ENCODE measurements around the gene HIF3A. TPM values are rescaled to one million over a fixed set of nuclear protein-coding genes. Genes with fewer than 3 reads are reported as not detected.

Gene HIF3A
- total RNA-seq (2022; extraction: Qiagen RNA extraction), result 0.03 to 0.13 TPM (median 0.07 TPM) in 4 of 5 replicates, not detected in the other

GRCh38 chr19:46296722-46297461 is at the start of gene HIF3A:
Gene HIF3A, plus strand, starts transcription at chr19:46297042. Its CDS starts 35 bp downstream, at chr19:46297077.

GRCh38 chr19:46346821-46347571 is 50.2 kb downstream of the HIF3A start, which contains the start of gene PPP5C:
Gene PPP5C, plus strand, starts transcription at chr19:46347087. Its CDS starts 10 bp downstream, at chr19:46347097.

Other genes with a start within 250 kb of the HIF3A start
- 0.16 to 0.25 TPM (median 0.17 TPM) in 3 of 5 replicates, not detected in the others for gene IGFL3, start 172.4 kb upstream of the HIF3A start, total RNA-seq (2022; extraction: Qiagen RNA extraction)
- gene IGFL2, start 148.8 kb upstream of the HIF3A start, total RNA-seq (2022; extraction: Qiagen RNA extraction), result 0.37 to 0.86 TPM (median 0.56 TPM) in 5 replicates
- gene IGFL1, start 67.3 kb upstream of the HIF3A start, total RNA-seq (2022; extraction: Qiagen RNA extraction), result 1.0 to 2.3 TPM (median 1.9 TPM) in 5 replicates
- gene PPP5C, start 50.0 kb downstream of the HIF3A start, total RNA-seq (2022; extraction: Qiagen RNA extraction), result 80.2 to 88.5 TPM (median 83.3 TPM) in 5 replicates
- gene CCDC8, start 116.5 kb downstream of the HIF3A start, total RNA-seq (2022; extraction: Qiagen RNA extraction), result not detected in 5 replicates
- gene PNMA8C, start 131.9 kb downstream of the HIF3A start, total RNA-seq (2022; extraction: Qiagen RNA extraction), result not detected in 5 replicates
- gene PNMA8A, start 174.5 kb downstream of the HIF3A start, total RNA-seq (2022; extraction: Qiagen RNA extraction), result 7.9 to 10.4 TPM (median 8.8 TPM) in 5 replicates
- gene PNMA8B, start 198.8 kb downstream of the HIF3A start, total RNA-seq (2022; extraction: Qiagen RNA extraction), result not detected in 5 replicates